Fibroblast of lung (primary cell): ENCODE data around the gene PTPRE.

Experiments used
- EZH2 ChIP-seq: IDR thresholded peaks from 2 replicates; pipeline ENCODE4 v1.5.1; 2012; ENCODE audit warnings: low read length, control low read depth, mild to moderate bottlenecking; ENCODE audit errors: missing control alignments
- TF ChIP-seq, protein P1 (sequence below), 2 donors: IDR thresholded peaks in 1 of 2; conservative IDR thresholded peaks in 1 of 2; 1 replicate in 1 of 2; 2 replicates in 1 of 2; pipeline ENCODE4 v1.5.1; 2011 to 2012; ENCODE audit warnings: low read length in 2 of 2, control low read depth in 1 of 2, inconsistent platforms in 1 of 2, low read depth in 1 of 2, mild to moderate bottlenecking in 1 of 2

DNA sequence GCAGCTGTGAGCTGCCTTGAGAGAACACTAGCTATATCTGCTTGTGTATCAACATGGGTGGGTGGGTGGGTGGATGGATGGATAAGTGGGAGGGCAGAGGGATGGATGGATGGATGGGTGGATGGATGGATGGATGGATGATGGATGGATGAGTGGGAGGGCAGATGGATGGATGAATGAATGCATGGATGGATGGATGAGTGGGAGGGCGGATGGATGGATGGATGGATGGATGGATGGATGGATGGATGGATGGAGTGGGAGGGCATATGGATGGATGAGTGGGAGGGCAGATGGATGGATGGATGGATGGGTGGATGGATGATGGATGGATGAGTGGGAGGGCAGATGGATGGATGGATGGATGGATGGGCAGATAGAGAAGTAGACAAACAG lies 143.2 kb downstream of the PTPRE start:
- no peak for TF ChIP-seq EZH2
- TF ChIP-seq, protein P1, sequence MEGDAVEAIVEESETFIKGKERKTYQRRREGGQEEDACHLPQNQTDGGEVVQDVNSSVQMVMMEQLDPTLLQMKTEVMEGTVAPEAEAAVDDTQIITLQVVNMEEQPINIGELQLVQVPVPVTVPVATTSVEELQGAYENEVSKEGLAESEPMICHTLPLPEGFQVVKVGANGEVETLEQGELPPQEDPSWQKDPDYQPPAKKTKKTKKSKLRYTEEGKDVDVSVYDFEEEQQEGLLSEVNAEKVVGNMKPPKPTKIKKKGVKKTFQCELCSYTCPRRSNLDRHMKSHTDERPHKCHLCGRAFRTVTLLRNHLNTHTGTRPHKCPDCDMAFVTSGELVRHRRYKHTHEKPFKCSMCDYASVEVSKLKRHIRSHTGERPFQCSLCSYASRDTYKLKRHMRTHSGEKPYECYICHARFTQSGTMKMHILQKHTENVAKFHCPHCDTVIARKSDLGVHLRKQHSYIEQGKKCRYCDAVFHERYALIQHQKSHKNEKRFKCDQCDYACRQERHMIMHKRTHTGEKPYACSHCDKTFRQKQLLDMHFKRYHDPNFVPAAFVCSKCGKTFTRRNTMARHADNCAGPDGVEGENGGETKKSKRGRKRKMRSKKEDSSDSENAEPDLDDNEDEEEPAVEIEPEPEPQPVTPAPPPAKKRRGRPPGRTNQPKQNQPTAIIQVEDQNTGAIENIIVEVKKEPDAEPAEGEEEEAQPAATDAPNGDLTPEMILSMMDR (conservative IDR thresholded peaks at IDR 0.05 in 1 of 2, IDR thresholded peaks at IDR 0.05 in 1 of 2; ENCODE audit: low read depth in 1 of 2, low read length in 2 of 2): no peak
